Thoracic aorta (tissue), 2 donors: ENCODE results near the gene ADD1. TPM values are rescaled to one million over a fixed set of nuclear protein-coding genes. Genes with fewer than 3 reads are reported as not detected.

Experiments
- ATAC-seq: fragments of 150-250 bp; one replicate; pipeline ENCODE4 v1.8.0; 2017; ENCODE audit warnings: low read depth; ENCODE audit not compliant: insufficient number of reproducible peaks, low FRiP score
- DNase-seq: peaks from one replicate; pipeline ENCODE4 v3.0.0-alpha.2; 2020; ENCODE audit warnings: low spot score
- H3K27ac ChIP-seq, 2 donors: fragments of 200-600 bp; sonication (generic); 1 replicate in 1 of 2; 2 replicates in 1 of 2; pipeline ENCODE4 v1.5.1; 2016; ENCODE audit warnings: mild to moderate bottlenecking in 2 of 2, moderate library complexity in 2 of 2
- H3K27me3 ChIP-seq: fragments of 200-600 bp; sonication (generic); replicated peaks from 2 replicates; pipeline ENCODE4 v1.6.0; 2016; ENCODE audit warnings: mild to moderate bottlenecking; ENCODE audit not compliant: insufficient read depth
- H3K36me3 ChIP-seq: fragments of 200-600 bp; sonication (generic); one replicate; pipeline ENCODE4 v1.5.1; 2016
- H3K4me1 ChIP-seq, 2 donors: fragments of 200-600 bp; sonication (generic); 1 replicate in 1 of 2; 2 replicates in 1 of 2; pipeline versions ENCODE4 v1.5.1 to v1.6.0; 2016; ENCODE audit warnings: low read depth in 2 of 2, mild to moderate bottlenecking in 1 of 2; ENCODE audit not compliant: control insufficient read depth in 1 of 2
- H3K4me3 ChIP-seq: fragments of 200-600 bp; sonication (generic); 2 replicates; pipeline ENCODE4 v1.5.1; 2016; ENCODE audit warnings: mild to moderate bottlenecking
- H3K9me3 ChIP-seq: fragments of 200-600 bp; sonication (generic); 2 replicates; pipeline ENCODE4 v1.5.1; 2016
- CTCF ChIP-seq: fragments of 200-600 bp; sonication (generic); IDR thresholded peaks from one replicate; pipeline ENCODE4 v1.5.1; 2019; ENCODE audit warnings: antibody characterized with exemption
- total RNA-seq, 2 donors: library from RNA; depleted of rRNA; stranded (reverse); fragments of >200 nt; gene quantifications; one replicate each; pipeline versions ENCODE4 v1.1.0 to v1.2.3, GENCODE V29; 2016

Gene ADD1
- total RNA-seq, 2 donors from 2014 or later, result 256 to 338 TPM

- Histone ChIP-seq H3K36me3 (no peaks in the 10 kb centered on the region), H3K4me3 (peak overlapping the region; percentile 62), H3K4me1 (peaks cover 16 to 23% of the 10 kb centered on the region in 2 donors), H3K27me3 (no peaks in the 10 kb centered on the region), H3K9me3 (no peaks in the 10 kb centered on the region), H3K27ac (no peak overlapping the region)
- TF ChIP-seq CTCF, result no peak
- ATAC-seq (no peak), DNase-seq (no peak)
Observed at GRCh38 chr4:2813446-2814405, 29.9 kb upstream of the ADD1 start.

- Histone ChIP-seq H3K4me1 (peaks cover 16 to 26% of the 10 kb centered on the region in 2 donors), H3K9me3 (no peaks in the 10 kb centered on the region), H3K36me3 (no peaks in the 10 kb centered on the region), H3K27ac (no peak overlapping the region), H3K27me3 (no peaks in the 10 kb centered on the region), H3K4me3 (no peak overlapping the region)
- DNase-seq, result no peak
- no peak for ATAC-seq
- no peak for TF ChIP-seq CTCF
Observed at GRCh38 chr4:2814627-2815270, 28.9 kb upstream of the ADD1 start.

GRCh38 chr4:2816401-2816954, 27.2 kb upstream of the ADD1 start:
- Histone ChIP-seq H3K27ac (no peak overlapping the region), H3K36me3 (no peaks in the 10 kb centered on the region), H3K4me3 (no peak overlapping the region), H3K9me3 (no peaks in the 10 kb centered on the region), H3K4me1 (peaks cover 9 to 15% of the 10 kb centered on the region in 2 donors), H3K27me3 (no peaks in the 10 kb centered on the region)
- TF ChIP-seq CTCF, result no peak
- ATAC-seq, result no peak
- DNase-seq, result no peak

GRCh38 chr4:2817137-2817536, 26.5 kb upstream of the ADD1 start:
- Histone ChIP-seq H3K9me3 (no peaks in the 10 kb centered on the region), H3K27ac (no peak overlapping the region), H3K4me3 (no peak overlapping the region), H3K36me3 (no peaks in the 10 kb centered on the region), H3K27me3 (no peaks in the 10 kb centered on the region), H3K4me1 (peaks cover 8 to 15% of the 10 kb centered on the region in 2 donors)
- no peak for TF ChIP-seq CTCF
- ATAC-seq, result no peak
- no peak for DNase-seq
